ENCODE data around the gene C1QL1. TPM values are rescaled to one million over a fixed set of nuclear protein-coding genes. Genes with fewer than 3 reads are reported as not detected.

Gene C1QL1
- total and polyA plus RNA-seq, 9 of the 15 experiments (the other 6 are each of a cell fraction or from before 2014, with no cell fraction given), result 0.07 to 0.12 (median 0.09) TPM; not detected in 6

- intact Hi-C loops (cut with micrococcal nuclease), result no loop called here
- peak; percentile 95 for FAIRE-seq
- peak; percentile 38 to 42; a peak in 1 of 4 replicates for TF ChIP-seq FOXK2 (conservative IDR thresholded peaks at IDR 0.05 in 1 of 2, IDR thresholded peaks at IDR 0.05 in 1 of 2; ENCODE audit: low read depth in 2 of 2)
- TF ChIP-seq TAF1 (IDR thresholded peaks at IDR 0.05; ENCODE audit: control insufficient read depth, extremely low read depth, insufficient read depth, low read length, severe bottlenecking), result peak; percentile 87
- peak; percentile 73; the same call in 1 of the 2 replicates for TF ChIP-seq ATF7 (IDR thresholded peaks at IDR 0.05)
- TF ChIP-seq PHF20 (IDR thresholded peaks at IDR 0.05; ENCODE audit: partially characterized antibody), result peak; percentile 85
- peak; percentile 64; the same call in 1 of the 2 replicates for TF ChIP-seq HDAC2 (IDR thresholded peaks at IDR 0.05)
- TF ChIP-seq SNRNP70 (optimal IDR thresholded peaks at IDR 0.05; ENCODE audit: low read depth, low read length), result no peak
- 0 out of 2 replicates have a peak, but pooled peaks have one; percentile 60 for TF ChIP-seq NR2C2 (CRISPR knock-in tag; IDR thresholded peaks at IDR 0.05)
- TF ChIP-seq NR2C2 (tag; IDR thresholded peaks at IDR 0.05), result peak; percentile 56
- TF ChIP-seq POLR2AphosphoS2 (IDR thresholded peaks at IDR 0.05; ENCODE audit: low read length), result peak; percentile 82; the same call in 1 of the 2 replicates
- TF ChIP-seq, protein P1, sequence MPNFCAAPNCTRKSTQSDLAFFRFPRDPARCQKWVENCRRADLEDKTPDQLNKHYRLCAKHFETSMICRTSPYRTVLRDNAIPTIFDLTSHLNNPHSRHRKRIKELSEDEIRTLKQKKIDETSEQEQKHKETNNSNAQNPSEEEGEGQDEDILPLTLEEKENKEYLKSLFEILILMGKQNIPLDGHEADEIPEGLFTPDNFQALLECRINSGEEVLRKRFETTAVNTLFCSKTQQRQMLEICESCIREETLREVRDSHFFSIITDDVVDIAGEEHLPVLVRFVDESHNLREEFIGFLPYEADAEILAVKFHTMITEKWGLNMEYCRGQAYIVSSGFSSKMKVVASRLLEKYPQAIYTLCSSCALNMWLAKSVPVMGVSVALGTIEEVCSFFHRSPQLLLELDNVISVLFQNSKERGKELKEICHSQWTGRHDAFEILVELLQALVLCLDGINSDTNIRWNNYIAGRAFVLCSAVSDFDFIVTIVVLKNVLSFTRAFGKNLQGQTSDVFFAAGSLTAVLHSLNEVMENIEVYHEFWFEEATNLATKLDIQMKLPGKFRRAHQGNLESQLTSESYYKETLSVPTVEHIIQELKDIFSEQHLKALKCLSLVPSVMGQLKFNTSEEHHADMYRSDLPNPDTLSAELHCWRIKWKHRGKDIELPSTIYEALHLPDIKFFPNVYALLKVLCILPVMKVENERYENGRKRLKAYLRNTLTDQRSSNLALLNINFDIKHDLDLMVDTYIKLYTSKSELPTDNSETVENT (CRISPR knock-in tag; IDR thresholded peaks at IDR 0.05), result no peak
- 0 out of 2 replicates have a peak, but pooled peaks have one; percentile 28 for TF ChIP-seq ZNF589 (CRISPR knock-in tag; IDR thresholded peaks at IDR 0.05; ENCODE audit: low read depth)
- peak; percentile 90 for TF ChIP-seq ZFX (CRISPR knock-in tag; IDR thresholded peaks at IDR 0.05)
- TF ChIP-seq CBX3 (IDR thresholded peaks at IDR 0.05; ENCODE audit: borderline replicate concordance in 1 of 2, low read length in 2 of 2), result peak in 1 of 2 experiments; percentile 60; a peak in 2 of 3 replicates
- peak; percentile 93 for TF ChIP-seq GABPA (tag; conservative IDR thresholded peaks at IDR 0.05; ENCODE audit: low read depth)
- TF ChIP-seq FOSL1 (tag; conservative IDR thresholded peaks at IDR 0.05), result peak; percentile 33
Observed at GRCh38 chr17:44947461-44948314, 20.4 kb downstream of the C1QL1 start, which contains the start of gene KIF18B. TSS of gene KIF18B (minus strand) at chr17:44947773. CDS start at chr17:44936344, 11,429 bp downstream.

More at GRCh38 chr17:44947461-44948314, 20.4 kb downstream of the C1QL1 start, which contains the start of gene KIF18B:
- peaks cover 5 to 22% of the 10 kb centered on the region in 2 experiments; a peak in 3 of 5 replicates for H3K4me1 ChIP-seq (replicated peaks in 1 of 2; ENCODE audit: control insufficient read depth in 2 of 2, insufficient read depth in 2 of 2, low read length in 2 of 2)
- peaks cover 29% of the 10 kb centered on the region for H3K36me3 ChIP-seq (ENCODE audit: control insufficient read depth, insufficient read depth, low read length)
- no peaks in the 10 kb centered on the region for H3K9me3 ChIP-seq (replicated peaks; ENCODE audit: control insufficient read depth, insufficient read depth, low read depth, low read length)
- in situ Hi-C loops (cut with MboI), result no loop called here
- H3K27ac ChIP-seq (ENCODE audit: extremely low read depth, low read depth, low read length), result peak within 1 kb of the TSS; percentile 87
- H3K9me1 ChIP-seq (ENCODE audit: control insufficient read depth, insufficient read depth, low read length), result no peaks in the 10 kb centered on the region
- no peaks in the 10 kb centered on the region for H4K20me1 ChIP-seq (replicated peaks; ENCODE audit: control insufficient read depth, insufficient read depth, low read length)
- ChIA-PET CTCF (ENCODE audit: low intra/inter-chr PET ratio) (interaction anchor here (1.2 kb wide), 1 partner anchor 72 kb away, joined by 3 read pairs; no protein-coding TSS in a partner anchor), POLR2A (interaction anchor here (0.6 to 1.4 kb wide), 5 partner anchors 14 to 55 kb away, joined by 3 read pairs; no protein-coding TSS in a partner anchor)
- H3K4me3 ChIP-seq, result peak within 1 kb of the TSS; percentile 81
- BruUV-seq (replicated peaks), result TSS peak; percentile 99
- H3K9ac ChIP-seq (ENCODE audit: insufficient read depth in 1 of 2, low read depth in 2 of 2, low read length in 2 of 2), result peak within 1 kb of the TSS; percentile 93
- ATAC-seq, result peak; percentile 99
- peak within 1 kb of the TSS; percentile 98 for H3K4me2 ChIP-seq (ENCODE audit: insufficient read depth, low read length)
- peak; percentile 97 to 99 (median 99) for DNase-seq (ENCODE audit: extremely low read depth in 1 of 4, low spot score in 3 of 4)
- WGBS (ENCODE audit: insufficient coverage, low coverage, missing lambda C conversion rate), result 10% methylated on average over 62 of the region's 62 CpGs
- H2AFZ ChIP-seq (ENCODE audit: low read depth, low read length), result peak within 1 kb of the TSS; percentile 99
- peaks cover 51% of the 10 kb centered on the region for H3K79me2 ChIP-seq (ENCODE audit: control insufficient read depth, insufficient read depth, low read length)
- no peaks in the 10 kb centered on the region; a peak in 1 of 5 replicates for H3K27me3 ChIP-seq (ENCODE audit: control insufficient read depth in 2 of 2, insufficient read depth in 2 of 2, low read length in 2 of 2)

Data from K562 (cell line).